NCI-H69 (cell line): ENCODE measurements around the gene XPR1.
A peak's percentile ranks its signal among the peaks of the same experiment; 100 is the strongest.
"Not testable (repeated sequence)": the region's sequence is repeated elsewhere in the genome, so short reads cannot be mapped to it uniquely, and the experiment has no call there.

Source experiments
- DNase-seq: peaks from one replicate; lab custom pipeline; 2025; lab: John Stamatoyannopoulos, UW

The XPR1 gene

DNA sequence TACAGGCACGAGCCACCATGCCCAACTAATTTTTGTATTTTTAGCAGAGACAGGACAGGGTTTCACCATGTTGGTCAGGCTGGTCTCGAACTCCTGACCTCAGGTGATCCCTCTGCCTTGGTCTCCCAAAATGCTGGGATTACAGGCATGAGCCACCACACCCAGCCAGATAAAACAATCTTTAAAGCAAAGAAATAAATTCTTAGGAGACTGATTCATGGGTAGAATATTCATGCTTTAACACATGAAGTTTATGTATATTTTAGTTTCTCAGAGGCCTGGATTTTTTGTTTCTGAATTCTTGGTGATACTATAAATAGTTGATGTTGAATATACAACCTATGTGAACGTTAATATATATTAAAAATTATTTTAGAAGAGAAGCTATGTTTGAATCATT is 153.5 kb downstream of the XPR1 start:
- DNase-seq, result no peak

DNA sequence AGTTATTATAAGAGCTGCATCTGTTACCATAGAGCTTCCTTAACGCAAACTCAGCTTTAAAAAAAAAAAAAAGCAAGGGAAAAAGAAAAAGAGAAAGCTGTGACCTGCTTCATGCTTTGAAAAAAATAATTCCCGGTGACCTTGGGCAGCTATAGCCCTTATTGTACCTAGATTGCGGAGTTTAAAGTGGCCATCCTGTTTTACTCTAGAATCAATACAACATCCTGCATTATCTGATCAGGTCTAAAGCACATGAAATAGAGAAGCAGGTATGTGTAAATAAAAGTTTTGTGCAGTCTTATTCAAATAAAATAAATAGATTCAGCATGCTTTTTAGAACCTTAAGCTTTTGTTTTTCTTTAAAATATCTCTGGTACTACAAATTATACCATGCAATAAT is 154.1 kb downstream of the XPR1 start:
- DNase-seq, result no peak

DNA sequence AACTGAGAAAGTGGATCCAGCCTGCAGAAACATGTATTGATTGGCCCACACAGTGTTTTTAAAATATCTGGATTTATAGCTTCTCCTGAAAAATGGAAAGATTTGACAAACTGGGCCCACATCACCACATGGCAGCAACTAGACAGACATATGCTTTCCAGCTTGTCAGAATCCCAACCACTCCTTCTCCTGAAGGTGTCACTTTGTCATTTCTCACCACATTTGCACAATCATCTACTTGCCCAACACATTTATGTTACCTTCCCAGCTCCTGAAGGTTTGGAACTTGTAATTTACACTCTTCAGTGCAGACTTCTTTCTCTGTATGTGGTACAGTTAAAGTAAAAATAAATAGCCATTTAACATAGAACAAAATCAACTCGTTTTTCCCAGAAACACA is 154.8 kb downstream of the XPR1 start:
- no peak for DNase-seq

- no peak for DNase-seq
Measured at GRCh38 chr1:180787628-180788307, 155.9 kb downstream of the XPR1 start.

DNA sequence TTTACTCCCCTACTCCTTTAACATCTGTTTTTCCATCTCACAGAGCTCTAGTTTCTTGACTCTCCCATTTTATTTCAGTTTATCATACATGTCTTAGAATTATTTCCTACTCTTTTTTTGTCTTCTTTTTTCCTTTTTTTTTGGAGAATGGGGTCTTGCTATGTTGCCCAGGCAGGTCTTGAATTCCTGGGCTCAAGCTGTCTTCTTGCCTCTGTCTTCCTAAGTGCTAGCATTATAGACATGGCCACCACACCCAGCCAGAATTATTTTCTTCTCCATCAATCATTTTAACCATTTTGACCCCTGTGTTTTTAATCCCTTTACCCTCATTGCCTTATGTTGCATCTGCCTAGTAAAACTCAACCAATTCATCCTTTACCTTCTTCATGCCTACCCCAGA is 157.6 kb downstream of the XPR1 start:
- no peak for DNase-seq

- not testable (repeated sequence) for DNase-seq
Measured at GRCh38 chr1:180791152-180791551, 159.3 kb downstream of the XPR1 start.

DNA sequence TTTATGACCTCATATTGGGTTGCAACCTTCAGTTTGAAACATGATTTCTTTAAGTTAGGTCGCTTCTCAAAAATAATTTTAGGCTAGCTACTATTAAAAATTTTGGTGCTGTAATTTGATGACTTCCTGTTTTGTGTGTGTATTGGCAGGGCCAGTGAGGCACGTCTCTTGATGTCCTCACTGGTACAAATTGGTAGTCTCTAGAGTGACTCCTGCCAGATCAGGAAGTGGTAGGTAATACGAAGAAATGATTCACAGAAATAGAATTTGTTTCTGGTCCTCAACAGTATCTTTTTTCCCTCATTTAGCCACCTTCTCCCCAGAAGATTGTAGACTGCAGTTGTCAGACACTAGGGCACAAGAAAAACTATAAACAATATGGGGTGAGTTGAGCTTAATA is 160.0 kb downstream of the XPR1 start:
- DNase-seq, result peak; percentile 27

GRCh38 chr1:180793451-180793850 is 161.6 kb downstream of the XPR1 start:
- no peak for DNase-seq

DNA sequence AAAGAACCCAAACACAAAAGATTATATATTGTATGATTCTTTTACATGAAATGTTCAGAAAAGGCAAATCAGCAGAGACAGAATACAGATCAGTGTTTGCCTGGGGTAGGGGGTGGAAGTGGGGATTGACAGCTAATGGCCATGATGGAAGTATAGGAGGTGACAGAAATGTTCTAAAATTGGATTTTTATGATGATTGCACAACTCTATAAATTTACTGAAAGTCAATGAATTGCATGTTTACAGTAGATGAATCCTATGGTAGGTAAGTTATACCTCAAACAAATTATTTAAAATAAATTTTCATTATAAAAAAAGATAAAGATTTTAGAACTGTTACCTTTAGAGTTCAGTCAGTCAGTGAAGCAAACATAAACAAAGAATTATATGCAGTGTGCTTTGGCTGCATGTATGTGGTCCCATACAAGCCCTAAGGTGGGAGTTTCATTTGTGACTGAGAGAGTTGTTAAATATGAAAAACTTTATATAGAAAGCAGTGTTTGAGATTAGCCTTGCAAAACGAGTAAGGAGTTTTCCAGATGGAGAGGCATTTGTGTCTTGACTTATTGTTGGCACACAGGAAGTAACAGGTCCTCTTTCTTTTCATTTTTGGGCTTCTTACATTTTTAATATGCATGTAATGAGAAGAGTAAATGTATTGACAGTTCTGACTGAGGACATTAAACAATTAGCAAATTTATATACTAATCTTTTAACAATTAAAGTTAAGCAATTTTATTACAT is 165.2 kb downstream of the XPR1 start:
- no peak for DNase-seq

DNA sequence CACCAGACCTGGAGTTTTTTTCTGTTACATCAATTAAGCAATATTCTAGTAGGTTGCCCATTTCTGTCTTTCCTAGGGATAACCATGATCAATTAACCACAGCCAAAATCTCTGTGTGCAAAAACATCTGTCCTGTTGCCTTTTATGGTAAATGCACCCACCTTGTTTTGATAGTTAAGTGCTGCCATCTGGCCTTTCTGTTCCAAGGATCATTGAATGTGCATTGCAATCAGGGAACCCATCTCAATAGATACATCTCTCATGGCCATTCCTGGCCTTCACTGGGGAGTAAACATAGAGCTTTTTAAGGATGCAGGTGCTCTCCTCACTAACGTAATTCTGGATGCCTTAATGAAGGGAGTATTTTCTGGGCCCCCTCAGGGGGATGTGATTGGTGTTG is 169.1 kb downstream of the XPR1 start:
- DNase-seq, result peak; percentile 92

- no peak for DNase-seq
Measured at GRCh38 chr1:180802813-180803212, 171.0 kb downstream of the XPR1 start.

DNA sequence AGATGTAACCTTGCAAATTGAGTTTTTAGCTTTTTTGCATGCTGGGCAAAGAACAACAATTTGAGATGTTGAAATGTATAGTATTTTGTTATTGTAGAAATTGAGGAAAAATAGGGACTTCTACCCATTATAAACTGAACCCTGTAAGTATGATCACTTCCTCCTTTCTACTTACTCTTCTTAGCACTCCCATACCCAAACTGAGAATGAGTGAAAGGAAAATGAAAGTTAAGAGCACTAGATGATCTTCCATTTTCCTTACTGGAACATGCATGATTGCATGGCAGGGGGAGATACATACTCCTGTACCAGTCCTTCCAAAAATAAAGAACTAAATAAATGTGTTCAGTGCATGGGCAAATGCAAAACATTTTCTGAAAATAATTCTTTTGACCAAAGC is 173.5 kb downstream of the XPR1 start:
- DNase-seq, result no peak

GRCh38 chr1:180811298-180811697 is 179.5 kb downstream of the XPR1 start:
- DNase-seq, result no peak

GRCh38 chr1:180811886-180812285 is 180.1 kb downstream of the XPR1 start:
- DNase-seq, result no peak

- no peak for DNase-seq
Measured at GRCh38 chr1:180814258-180814657, 182.4 kb downstream of the XPR1 start.

GRCh38 chr1:180815188-180815587 is 183.4 kb downstream of the XPR1 start:
- peak; percentile 80 for DNase-seq

- peak; percentile 77 for DNase-seq
Measured at GRCh38 chr1:180816132-180816531, 184.3 kb downstream of the XPR1 start.

DNA sequence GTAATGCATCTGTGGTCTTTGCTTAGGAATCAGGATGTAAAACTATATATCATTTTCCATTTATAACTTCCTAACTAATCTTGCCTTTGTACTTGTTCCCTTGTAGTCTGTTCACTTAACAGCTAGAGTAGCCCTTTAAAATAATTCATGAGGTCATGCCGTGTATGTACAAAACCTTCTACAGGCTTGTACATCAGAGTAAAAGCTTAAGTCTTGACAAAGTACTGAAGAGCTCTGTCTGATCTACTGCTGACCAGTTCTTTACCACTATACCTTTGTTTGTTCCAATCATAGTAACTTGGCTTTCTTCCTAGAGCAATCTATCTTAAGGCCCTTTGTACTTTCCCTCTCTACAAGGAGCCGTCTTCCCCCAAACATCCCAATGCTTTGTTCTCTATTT is 190.1 kb downstream of the XPR1 start:
- DNase-seq, result no peak

DNA sequence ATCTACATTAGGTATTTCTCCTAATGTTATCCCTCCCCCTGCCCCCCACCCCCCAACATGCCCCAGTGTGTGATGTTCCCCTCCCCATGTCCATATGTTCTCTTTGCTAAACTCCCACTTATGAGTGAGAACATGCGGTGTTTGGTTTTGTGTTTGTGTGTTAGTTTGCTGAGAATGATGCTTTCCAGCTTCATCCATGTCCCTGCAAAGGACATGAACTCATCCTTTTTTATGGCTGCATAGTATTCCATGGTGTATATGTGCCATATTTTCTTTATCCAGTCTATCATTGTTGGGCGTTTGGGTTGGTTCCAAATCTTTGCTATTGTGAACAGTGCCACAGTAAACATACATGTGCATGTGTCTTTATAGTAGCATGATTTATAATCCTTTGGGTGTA is 199.7 kb downstream of the XPR1 start:
- not testable (repeated sequence) for DNase-seq

- DNase-seq, result not testable (repeated sequence)
Measured at GRCh38 chr1:180833180-180833579, 201.4 kb downstream of the XPR1 start.

DNA sequence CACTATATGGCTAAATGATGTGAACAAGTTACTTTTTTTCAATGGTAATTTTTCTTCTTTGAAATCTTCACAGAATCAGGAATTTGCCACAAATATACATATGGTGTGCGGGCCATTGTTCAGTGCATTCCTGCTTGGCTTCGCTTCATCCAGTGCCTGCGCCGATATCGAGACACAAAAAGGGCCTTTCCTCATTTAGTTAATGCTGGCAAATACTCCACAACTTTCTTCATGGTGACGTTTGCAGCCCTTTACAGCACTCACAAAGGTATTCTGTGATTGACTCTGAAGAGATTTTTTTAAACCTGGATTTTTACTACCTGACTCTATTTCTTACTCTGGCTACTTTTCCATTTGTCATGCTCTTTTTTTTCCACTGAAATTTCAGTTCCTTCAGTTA is 204.6 kb downstream of the XPR1 start:
- DNase-seq, result no peak

DNA sequence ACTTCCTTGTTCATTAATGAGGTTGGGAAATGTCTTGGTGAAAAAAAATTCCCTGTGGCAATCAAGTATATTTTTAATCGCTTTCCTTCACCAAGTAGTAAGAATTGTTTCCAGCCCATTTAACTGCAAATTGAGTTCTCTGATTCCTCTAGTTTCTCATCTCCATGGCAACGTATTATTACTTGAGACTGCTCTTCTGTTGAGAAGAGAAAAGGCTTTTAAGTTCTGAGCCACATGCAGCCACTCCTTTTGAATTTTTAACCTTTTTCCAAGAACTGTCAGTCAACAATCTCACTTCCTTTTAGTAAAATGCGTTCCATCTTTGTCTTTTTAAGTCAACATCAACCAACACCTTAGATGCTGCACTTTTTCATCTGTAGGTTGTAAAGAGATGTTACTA is 205.2 kb downstream of the XPR1 start:
- peak; percentile 46 for DNase-seq

GRCh38 chr1:180838535-180838934 is 206.7 kb downstream of the XPR1 start:
- no peak for DNase-seq

- DNase-seq, result no peak
Measured at GRCh38 chr1:180839547-180839946, 207.7 kb downstream of the XPR1 start.
